ENCODE results near the gene ROR2.
A peak's percentile ranks its signal among the peaks of the same experiment; 100 is the strongest.

ROR2 gene

GRCh38 chr9:91714020-91714806, 235.8 kb downstream of the ROR2 start:
- DNase-seq = peak in 3 of 4 experiments; percentile 30 to 68 (median 41)

GRCh38 chr9:91712811-91713210, 237.2 kb downstream of the ROR2 start:
- DNase-seq = no peak

GRCh38 chr9:91711755-91712601, 238.1 kb downstream of the ROR2 start:
- peak; percentile 70 to 87 (median 82) for DNase-seq

GRCh38 chr9:91710158-91710557, 239.9 kb downstream of the ROR2 start:
- no peak for DNase-seq

- DNase-seq = no peak
These were observed 244.6 kb downstream of the ROR2 start for GRCh38 chr9:91705386-91705785.

- no peak for DNase-seq
These were observed 249.6 kb downstream of the ROR2 start for GRCh38 chr9:91700475-91700874.

GRCh38 chr9:91698266-91698665, 251.8 kb downstream of the ROR2 start:
- no peak for DNase-seq

GRCh38 chr9:91697201-91697600, 252.8 kb downstream of the ROR2 start:
- DNase-seq = no peak

GRCh38 chr9:91694081-91694870, 255.8 kb downstream of the ROR2 start:
- no peak for DNase-seq

- DNase-seq = no peak
These were observed 256.8 kb downstream of the ROR2 start for GRCh38 chr9:91693226-91693625.

- DNase-seq = no peak
These were observed 259.3 kb downstream of the ROR2 start for GRCh38 chr9:91690540-91691249.

GRCh38 chr9:91689006-91689405, 261.0 kb downstream of the ROR2 start:
- no peak for DNase-seq

- no peak for DNase-seq
These were observed 266.8 kb downstream of the ROR2 start for GRCh38 chr9:91683269-91683668.

GRCh38 chr9:91682806-91683205, 267.2 kb downstream of the ROR2 start:
- DNase-seq = no peak

- peak; percentile 78 to 89 (median 82) for DNase-seq
These were observed 268.3 kb downstream of the ROR2 start for GRCh38 chr9:91681461-91682305.

GRCh38 chr9:91680998-91681397, 269.0 kb downstream of the ROR2 start:
- no peak for DNase-seq

- no peak for DNase-seq
These were observed 269.9 kb downstream of the ROR2 start for GRCh38 chr9:91680106-91680505.

GRCh38 chr9:91678807-91679580, 271.0 kb downstream of the ROR2 start:
- DNase-seq = peak; percentile 23 to 69 (median 58)

GRCh38 chr9:91677822-91678436, 272.1 kb downstream of the ROR2 start:
- DNase-seq = no peak

- DNase-seq = no peak
These were observed 272.7 kb downstream of the ROR2 start for GRCh38 chr9:91677331-91677730.

All from suppressor macrophage (primary cell).